Endothelial cell of umbilical vein (primary cell): ENCODE measurements around the gene FRG2B.

Source experiments
- CTCF ChIP-seq, 2 donors: IDR thresholded peaks; 1 replicate in 1 of 2; 2 replicates in 1 of 2; pipeline ENCODE4 v1.5.1; 2011; ENCODE audit warnings: low read length in 2 of 2, mild to moderate bottlenecking in 2 of 2, moderate library complexity in 2 of 2, control low read depth in 1 of 2, inconsistent platforms in 1 of 2, low read depth in 1 of 2; ENCODE audit not compliant: insufficient read depth in 1 of 2; ENCODE audit errors: extremely low read depth in 1 of 2
- MYC ChIP-seq: IDR thresholded peaks from one replicate; pipeline ENCODE4 v1.6.1; 2011; ENCODE audit warnings: mild to moderate bottlenecking, low read depth, low read length
- POLR2A ChIP-seq: IDR thresholded peaks from 2 replicates; pipeline ENCODE4 v1.6.1; 2012; ENCODE audit warnings: low read depth, mild to moderate bottlenecking, control low read depth, low read length
- POLR2AphosphoS5 ChIP-seq: IDR thresholded peaks from 2 replicates; pipeline ENCODE4 v1.6.1; 2012; ENCODE audit warnings: low read depth, mild to moderate bottlenecking, control low read depth, low read length, moderate library complexity; ENCODE audit not compliant: insufficient read depth

GRCh38 chr10:133600657-133601056 is 25.9 kb downstream of the FRG2B start:
- TF ChIP-seq MYC (no peak), POLR2AphosphoS5 (no peak), CTCF (IDR thresholded peaks at IDR 0.05; ENCODE audit: extremely low read depth in 1 of 2, insufficient read depth in 1 of 2, low read depth in 1 of 2, low read length in 2 of 2) (no peak), POLR2A (no peak)
